GM21447 (cell line): ENCODE measurements around the gene FUT3.
A peak's percentile ranks its signal among the peaks of the same experiment; 100 is the strongest.
"Not testable (repeated sequence)": the region's sequence is repeated elsewhere in the genome, so short reads cannot be mapped to it uniquely, and the experiment has no call there.

Source experiments
- ATAC-seq: cut with Tn5 transposase; IDR thresholded peaks from one replicate; pipeline ENCODE4 v1.9.1; 2021; ENCODE audit not compliant: unreplicated experiment

The FUT3 gene

GRCh38 chr19:5850189-5850588 is 1.1 kb downstream of the FUT3 start:
- no peak for ATAC-seq

- ATAC-seq, result not testable (repeated sequence)
These were observed 2.6 kb downstream of the FUT3 start for GRCh38 chr19:5848621-5849020.

GRCh38 chr19:5847846-5848245 is 3.4 kb downstream of the FUT3 start:
- ATAC-seq, result not testable (repeated sequence)

- ATAC-seq, result no peak
These were observed 6.5 kb downstream of the FUT3 start for GRCh38 chr19:5844456-5845433.

- no peak for ATAC-seq
These were observed 7.8 kb downstream of the FUT3 start for GRCh38 chr19:5843295-5843927.

- not testable (repeated sequence) for ATAC-seq
These were observed 9.5 kb downstream of the FUT3 start for GRCh38 chr19:5841735-5842111.

- ATAC-seq, result no peak
These were observed 11.9 kb downstream of the FUT3 start, which contains the start of gene FUT6 for GRCh38 chr19:5839065-5840017. Gene FUT6, minus strand, starts transcription at chr19:5839702. Its CDS starts 7,135 bp downstream, at chr19:5832567.

GRCh38 chr19:5838353-5839064 is 12.7 kb downstream of the FUT3 start:
- no peak for ATAC-seq

GRCh38 chr19:5837761-5838352 is 13.4 kb downstream of the FUT3 start:
- ATAC-seq, result no peak

GRCh38 chr19:5832527-5833216 is 18.6 kb downstream of the FUT3 start:
- no peak for ATAC-seq

GRCh38 chr19:5832061-5832460 is 19.2 kb downstream of the FUT3 start:
- ATAC-seq, result no peak

- ATAC-seq, result no peak
These were observed 20.1 kb downstream of the FUT3 start for GRCh38 chr19:5831159-5831558.

- no peak for ATAC-seq
These were observed 21.5 kb downstream of the FUT3 start for GRCh38 chr19:5829567-5830310.

GRCh38 chr19:5828661-5829566 is 22.3 kb downstream of the FUT3 start:
- no peak for ATAC-seq

GRCh38 chr19:5827891-5828660 is 23.2 kb downstream of the FUT3 start:
- ATAC-seq, result peak; percentile 59

GRCh38 chr19:5827342-5827890 is 23.8 kb downstream of the FUT3 start:
- ATAC-seq, result no peak
